Karpas-422 (cell line): ENCODE data around the gene FFAR2. TPM values are rescaled to one million over a fixed set of nuclear protein-coding genes. Genes with fewer than 3 reads are reported as not detected.
A peak's percentile ranks its signal among the peaks of the same experiment; 100 is the strongest.

ENCODE experiments used
- DNase-seq: peaks from one replicate; pipeline ENCODE4 v3.0.0-alpha.2; 2015
- H2AFZ ChIP-seq: fragments of 200-600 bp; sonication (generic); 2 replicates; pipeline ENCODE4 v1.6.1; 2014; ENCODE audit warnings: antibody characterized with exemption, low read length, mixed read lengths
- H3K27ac ChIP-seq: fragments of 200-600 bp; sonication (generic); 2 replicates; pipeline ENCODE4 v1.5.1; 2014; ENCODE audit warnings: mild to moderate bottlenecking, low read length, moderate library complexity
- H3K27me3 ChIP-seq: fragments of 200-600 bp; sonication (generic); 2 replicates; pipeline ENCODE4 v1.6.1; 2014; ENCODE audit warnings: low read length, mixed read lengths
- H3K36me3 ChIP-seq: fragments of 200-600 bp; sonication (generic); 2 replicates; pipeline ENCODE4 v1.6.1; 2014; ENCODE audit warnings: low read length, mixed read lengths; ENCODE audit not compliant: insufficient read depth
- H3K4me1 ChIP-seq: fragments of 200-600 bp; sonication (generic); 2 replicates; pipeline ENCODE4 v1.6.1; 2014; ENCODE audit warnings: mild to moderate bottlenecking, low read length, mixed read lengths
- H3K4me2 ChIP-seq: fragments of 200-600 bp; sonication (generic); 2 replicates; pipeline ENCODE4 v1.6.1; 2014; ENCODE audit warnings: low read length, low read depth, mild to moderate bottlenecking; ENCODE audit not compliant: poor library complexity, severe bottlenecking
- H3K4me3 ChIP-seq: fragments of 200-600 bp; sonication (generic); 2 replicates; pipeline ENCODE4 v1.5.1; 2014; ENCODE audit warnings: mild to moderate bottlenecking, antibody characterized with exemption, low read length, mixed read lengths
- H3K79me2 ChIP-seq: fragments of 200-600 bp; sonication (generic); 2 replicates; pipeline ENCODE4 v1.6.1; 2014; ENCODE audit warnings: mild to moderate bottlenecking, low read length, mixed read lengths
- H3K9ac ChIP-seq: fragments of 200-600 bp; sonication (generic); 2 replicates; pipeline ENCODE4 v1.6.0; 2014; ENCODE audit warnings: low read length
- H3K9me2 ChIP-seq: fragments of 200-600 bp; sonication (generic), shearing (Covaris generic); replicated peaks from 2 replicates; pipeline ENCODE4 v1.6.0; 2014; ENCODE audit warnings: mild to moderate bottlenecking, low read length, moderate library complexity; ENCODE audit not compliant: insufficient read depth
- H3K9me3 ChIP-seq: fragments of 300-700, 200-600 bp; sonication (generic); 2 replicates; pipeline ENCODE4 v1.6.1; 2014; ENCODE audit warnings: low read length, mixed read lengths
- H4K20me1 ChIP-seq: fragments of 200-600 bp; sonication (generic); 2 replicates; pipeline ENCODE4 v1.6.1; 2014; ENCODE audit warnings: mild to moderate bottlenecking, antibody characterized with exemption, low read length, low read depth; ENCODE audit not compliant: insufficient read depth
- total RNA-seq: library from RNA; depleted of rRNA; stranded (reverse); fragments of >200 nt; shearing (Covaris generic); gene quantifications from 2 replicates; pipeline ENCODE4 v1.2.3, GENCODE V29; 2014; ENCODE audit warnings: low replicate concordance

The FFAR2 gene
- total RNA-seq, 1 experiment from 2014 or later: not detected

DNA sequence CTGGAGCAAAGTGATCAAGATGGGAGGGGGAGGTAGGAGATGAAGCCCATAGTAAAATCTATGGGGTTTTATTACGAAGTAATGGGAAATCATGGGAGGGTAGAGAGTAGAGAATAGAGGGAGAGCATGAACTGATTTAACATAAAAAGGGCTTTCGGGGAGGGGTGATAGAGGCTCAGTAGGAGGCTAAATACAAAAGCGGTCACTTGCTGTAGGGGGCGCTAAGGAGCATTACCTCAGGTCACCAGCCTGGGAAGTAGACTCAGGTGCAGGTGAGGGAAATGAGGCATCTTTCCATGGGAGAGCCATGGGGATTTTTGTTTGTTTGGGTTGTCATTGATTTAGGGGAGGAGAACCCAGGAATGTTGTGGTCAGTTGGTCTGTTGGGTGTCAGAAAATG is 28.1 kb downstream of the FFAR2 start:
- no peak overlapping the region for H3K27ac ChIP-seq
- H3K9me3 ChIP-seq: no peaks in the 10 kb centered on the region
- H3K9ac ChIP-seq: no peak overlapping the region
- no peak overlapping the region for H3K4me3 ChIP-seq
- H3K4me1 ChIP-seq: no peaks in the 10 kb centered on the region
- no peak overlapping the region for H2AFZ ChIP-seq
- no peaks in the 10 kb centered on the region for H3K36me3 ChIP-seq
- no peaks in the 10 kb centered on the region for H3K27me3 ChIP-seq
- peak; percentile 78 for DNase-seq
- no peak overlapping the region for H3K4me2 ChIP-seq
- H4K20me1 ChIP-seq: no peaks in the 10 kb centered on the region
- no peaks in the 10 kb centered on the region for H3K9me2 ChIP-seq
- H3K79me2 ChIP-seq: no peaks in the 10 kb centered on the region

DNA sequence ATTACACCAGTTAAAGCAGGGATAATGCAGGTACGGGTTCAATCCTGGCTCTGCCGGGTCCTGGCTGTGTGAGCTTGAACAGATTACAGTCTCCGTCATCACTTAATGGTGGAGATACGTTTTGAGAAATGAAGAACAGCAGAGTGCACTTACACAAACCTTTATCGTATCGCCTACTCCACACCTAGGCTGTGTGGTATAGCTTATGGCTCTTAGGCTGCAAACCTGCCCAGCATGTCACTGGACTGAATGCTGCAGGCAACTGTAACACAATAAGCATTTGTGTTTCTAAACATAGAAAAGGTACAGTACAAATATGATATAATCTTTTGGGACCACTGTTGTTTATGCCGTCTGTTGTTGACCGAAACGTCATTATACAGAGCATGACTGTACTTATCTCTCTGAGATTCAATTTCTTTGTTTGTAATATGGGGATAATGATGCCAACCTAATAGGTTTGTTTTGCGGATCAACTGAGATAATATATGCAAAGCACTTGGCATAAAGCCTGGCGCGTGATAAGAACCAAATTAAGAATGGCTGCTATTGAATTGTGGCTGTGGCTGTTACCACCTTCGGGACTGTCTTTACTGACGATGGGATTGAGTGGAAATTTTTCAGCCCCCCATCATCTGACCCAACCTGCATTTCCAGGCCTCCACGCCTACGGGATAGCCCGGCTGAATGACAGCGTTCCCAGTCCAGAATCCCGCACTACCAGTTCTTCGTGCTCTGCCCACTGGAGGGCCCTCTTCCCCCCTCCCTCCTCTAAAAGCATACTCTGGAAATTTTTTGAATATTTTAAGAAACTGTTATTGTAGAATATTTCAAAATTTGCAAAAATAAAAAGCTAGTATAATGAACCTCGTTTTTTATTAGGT is 31.0 kb downstream of the FFAR2 start:
- no peaks in the 10 kb centered on the region for H3K27me3 ChIP-seq
- H3K4me3 ChIP-seq: no peak overlapping the region
- no peaks in the 10 kb centered on the region for H3K36me3 ChIP-seq
- no peaks in the 10 kb centered on the region for H3K9me2 ChIP-seq
- no peak overlapping the region for H3K27ac ChIP-seq
- H3K79me2 ChIP-seq: no peaks in the 10 kb centered on the region
- peaks cover 5% of the 10 kb centered on the region for H3K4me1 ChIP-seq
- no peak overlapping the region for H3K9ac ChIP-seq
- no peaks in the 10 kb centered on the region for H3K9me3 ChIP-seq
- no peak overlapping the region for H2AFZ ChIP-seq
- no peak overlapping the region for H3K4me2 ChIP-seq
- no peak for DNase-seq
- no peaks in the 10 kb centered on the region for H4K20me1 ChIP-seq

DNA sequence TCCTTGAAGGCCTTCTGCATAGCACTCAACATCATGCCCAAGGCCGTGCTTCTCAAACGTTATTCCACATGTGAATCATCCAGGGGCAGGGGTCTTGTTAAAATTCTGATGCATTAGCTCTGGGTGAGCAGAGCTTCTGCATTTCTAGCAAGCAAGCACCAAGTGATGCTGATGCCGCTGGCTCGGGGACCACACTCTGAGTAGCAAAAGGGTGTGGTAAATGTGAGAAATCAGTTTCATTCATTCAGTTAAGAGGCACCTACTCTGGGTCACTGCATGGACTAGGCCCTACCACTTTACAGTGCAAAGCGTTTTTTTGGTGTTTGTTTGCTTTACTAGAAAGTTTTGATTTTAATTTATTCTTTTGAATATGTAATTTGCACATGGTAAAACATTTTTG is 35.0 kb downstream of the FFAR2 start:
- Histone ChIP-seq H3K9me2 (no peaks in the 10 kb centered on the region), H2AFZ (no peak overlapping the region)
- no peak for DNase-seq

DNA sequence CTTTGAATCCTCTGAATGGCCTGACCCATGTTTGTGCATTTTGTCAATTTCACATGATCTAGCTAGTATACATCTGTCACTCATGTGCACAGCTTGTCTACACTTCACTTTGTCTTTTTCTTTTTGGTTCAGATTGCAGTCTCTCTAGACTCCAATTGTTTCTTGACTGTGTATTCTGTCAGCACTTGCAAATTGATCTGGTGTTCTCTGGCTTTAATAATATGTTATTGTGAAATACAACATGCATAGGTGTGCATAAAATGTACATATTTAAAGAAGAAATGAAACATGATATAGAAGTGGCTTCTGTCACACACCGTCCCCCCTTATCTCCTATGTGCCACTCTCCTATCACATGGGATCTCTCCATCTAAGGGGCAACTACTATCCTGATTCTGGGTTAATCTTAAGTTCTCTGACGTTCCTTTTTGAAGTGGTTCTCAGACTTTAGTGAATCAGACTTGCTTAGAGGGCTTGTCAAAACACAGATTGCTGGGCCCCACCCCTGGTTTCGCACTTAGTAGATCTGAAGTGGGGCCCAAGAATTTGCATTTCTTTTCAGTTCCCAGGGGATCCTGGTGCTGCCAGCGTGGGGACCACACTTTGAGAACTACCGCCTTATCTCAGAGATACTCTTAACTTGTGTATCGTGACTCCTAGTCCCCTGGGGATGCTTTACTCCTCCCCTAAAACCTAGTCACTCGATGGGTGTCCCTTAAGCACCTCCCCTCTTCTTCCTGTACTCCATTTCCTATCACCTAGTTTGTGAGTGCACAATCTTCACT is 36.4 kb downstream of the FFAR2 start:
- no peaks in the 10 kb centered on the region for H3K27me3 ChIP-seq
- H3K4me1 ChIP-seq: peaks cover 20% of the 10 kb centered on the region
- no peaks in the 10 kb centered on the region for H4K20me1 ChIP-seq
- peak overlapping the region; percentile 59 for H3K4me2 ChIP-seq
- no peaks in the 10 kb centered on the region for H3K9me3 ChIP-seq
- H3K9ac ChIP-seq: no peak overlapping the region
- H3K4me3 ChIP-seq: peak overlapping the region; percentile 2; the same call in 1 of the 2 replicates
- H3K79me2 ChIP-seq: no peaks in the 10 kb centered on the region
- H3K36me3 ChIP-seq: no peaks in the 10 kb centered on the region
- peak overlapping the region; percentile 73 for H2AFZ ChIP-seq
- H3K27ac ChIP-seq: peak overlapping the region; percentile 22
- H3K9me2 ChIP-seq: no peaks in the 10 kb centered on the region
- peak; percentile 94 for DNase-seq

More for the DNA sequence above, 35.0 kb downstream of the FFAR2 start:
- Histone ChIP-seq H3K27me3 (no peaks in the 10 kb centered on the region), H3K27ac (no peak overlapping the region), H3K4me1 (peaks cover 20% of the 10 kb centered on the region), H3K36me3 (no peaks in the 10 kb centered on the region), H3K9me3 (no peaks in the 10 kb centered on the region), H4K20me1 (no peaks in the 10 kb centered on the region), H3K4me3 (no peak overlapping the region), H3K4me2 (no peak overlapping the region), H3K79me2 (no peaks in the 10 kb centered on the region), H3K9ac (no peak overlapping the region)

DNA sequence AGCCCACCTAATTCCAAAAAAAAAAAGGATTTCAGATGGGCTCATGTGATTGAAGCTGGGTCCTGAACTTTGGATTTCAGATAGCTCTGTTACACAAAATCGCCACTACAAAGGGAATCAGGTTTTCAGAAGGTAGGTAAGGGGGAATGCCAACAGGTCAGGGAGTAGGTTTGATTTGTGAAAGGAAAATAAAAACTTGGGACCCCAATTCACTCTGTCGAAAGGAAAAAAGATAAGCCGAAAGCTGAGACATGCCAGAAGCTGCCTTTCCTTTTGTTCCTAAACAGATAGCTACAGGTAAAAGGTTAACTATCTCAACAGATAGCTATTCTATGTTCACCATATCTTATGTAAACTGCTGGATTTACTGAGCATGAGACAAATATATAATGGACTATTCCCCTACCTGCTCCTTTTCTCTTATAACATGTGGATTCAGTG is 38.2 kb downstream of the FFAR2 start:
- Histone ChIP-seq H2AFZ (no peak overlapping the region), H3K36me3 (no peaks in the 10 kb centered on the region), H3K9me3 (no peaks in the 10 kb centered on the region), H3K9me2 (no peaks in the 10 kb centered on the region), H3K4me1 (peaks cover 20% of the 10 kb centered on the region), H3K27me3 (no peaks in the 10 kb centered on the region), H4K20me1 (no peaks in the 10 kb centered on the region), H3K4me3 (no peak overlapping the region), H3K27ac (no peak overlapping the region), H3K9ac (no peak overlapping the region), H3K79me2 (no peaks in the 10 kb centered on the region), H3K4me2 (no peak overlapping the region)
- no peak for DNase-seq

DNA sequence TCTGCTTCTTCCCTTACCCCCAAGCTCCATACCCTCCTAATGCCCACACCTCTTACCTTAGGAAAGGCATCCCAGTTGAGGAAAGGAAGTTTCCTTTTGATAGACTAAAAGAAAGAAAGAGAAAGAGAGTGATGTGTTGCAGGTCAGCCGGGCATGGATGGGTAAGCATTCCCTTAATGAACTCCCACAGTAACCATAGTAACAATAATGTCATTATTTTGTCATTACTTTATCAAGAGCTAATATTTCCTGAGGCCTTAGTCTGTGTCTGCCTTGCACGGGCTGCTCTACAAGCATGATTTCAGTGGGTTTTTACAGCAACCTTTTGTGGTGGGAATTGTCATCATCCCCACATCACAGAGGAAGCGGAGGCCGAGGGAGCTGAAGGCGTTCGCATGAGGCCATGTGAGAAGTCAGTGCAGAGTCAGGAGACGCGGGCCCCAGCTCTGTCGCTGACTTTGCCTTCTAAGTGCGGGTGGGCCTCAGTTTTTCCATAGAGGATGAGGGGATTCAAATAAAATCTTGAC is 39.7 kb downstream of the FFAR2 start:
- Histone ChIP-seq H3K4me1 (peaks cover 20% of the 10 kb centered on the region), H3K27me3 (no peaks in the 10 kb centered on the region), H3K4me3 (no peak overlapping the region), H3K9ac (no peak overlapping the region), H3K79me2 (no peaks in the 10 kb centered on the region), H3K4me2 (no peak overlapping the region), H3K36me3 (no peaks in the 10 kb centered on the region), H3K9me3 (no peaks in the 10 kb centered on the region), H3K9me2 (no peaks in the 10 kb centered on the region), H2AFZ (no peak overlapping the region), H4K20me1 (no peaks in the 10 kb centered on the region), H3K27ac (no peak overlapping the region)
- no peak for DNase-seq

DNA sequence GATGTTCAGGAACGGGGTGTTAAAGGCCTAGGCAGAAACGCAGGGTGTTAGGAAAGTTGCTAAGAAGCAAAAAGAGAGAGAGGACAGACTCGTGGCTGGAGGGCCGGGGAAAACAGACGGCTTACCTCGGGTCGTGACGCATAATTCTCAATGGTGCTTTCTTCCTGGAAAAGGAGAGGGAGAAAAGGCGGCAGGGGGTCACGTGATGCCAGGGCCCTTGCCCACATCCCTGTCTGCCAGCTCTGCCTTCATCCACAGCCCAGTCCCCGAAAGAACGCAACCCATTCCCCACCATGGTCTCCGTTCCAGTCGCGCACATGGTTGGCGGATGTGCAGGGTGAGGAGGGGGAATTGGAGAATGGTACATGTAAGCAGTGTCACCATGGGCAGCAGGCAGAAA is 40.6 kb downstream of the FFAR2 start:
- Histone ChIP-seq H3K79me2 (no peaks in the 10 kb centered on the region), H3K36me3 (no peaks in the 10 kb centered on the region), H3K9me3 (no peaks in the 10 kb centered on the region), H3K27ac (no peak overlapping the region), H3K4me1 (peaks cover 19% of the 10 kb centered on the region), H3K4me3 (no peak overlapping the region), H2AFZ (no peak overlapping the region), H3K27me3 (no peaks in the 10 kb centered on the region), H3K9me2 (no peaks in the 10 kb centered on the region), H3K4me2 (no peak overlapping the region), H4K20me1 (no peaks in the 10 kb centered on the region), H3K9ac (no peak overlapping the region)
- no peak for DNase-seq

DNA sequence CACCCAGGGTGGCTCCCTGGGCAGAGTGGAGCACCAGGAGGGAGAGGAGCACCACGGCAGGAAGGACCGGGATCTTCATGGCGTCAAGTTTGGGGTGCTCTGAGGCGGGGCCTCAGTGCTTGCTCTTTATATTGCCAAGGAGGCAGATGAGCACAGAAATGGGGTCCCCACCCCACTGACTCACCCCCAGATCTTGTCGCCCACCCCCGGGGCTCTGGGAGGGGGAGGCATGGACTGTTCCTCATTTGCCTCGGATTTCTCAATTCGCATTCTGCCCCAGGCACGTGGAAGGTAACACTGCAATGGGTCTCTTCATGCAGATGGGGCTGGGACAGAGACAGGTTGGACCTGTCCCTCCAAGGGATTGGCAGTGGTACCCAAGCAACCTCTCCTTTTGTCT is 42.3 kb downstream of the FFAR2 start, which contains the start of gene KRTDAP:
KRTDAP (minus strand) TSS at position 101 of the 400 bp plus-strand sequence; CDS start at position 79, 22 bp downstream.
- no peaks in the 10 kb centered on the region for H3K79me2 ChIP-seq
- no peak within 1 kb of the TSS for H2AFZ ChIP-seq
- no peaks in the 10 kb centered on the region for H3K27me3 ChIP-seq
- H3K4me2 ChIP-seq: no peak within 1 kb of the TSS
- no peak within 1 kb of the TSS for H3K27ac ChIP-seq
- no peaks in the 10 kb centered on the region for H3K9me3 ChIP-seq
- no peak for DNase-seq
- peaks cover 13% of the 10 kb centered on the region for H3K4me1 ChIP-seq
- H4K20me1 ChIP-seq: no peaks in the 10 kb centered on the region
- no peak within 1 kb of the TSS for H3K4me3 ChIP-seq
- H3K36me3 ChIP-seq: no peaks in the 10 kb centered on the region
- no peaks in the 10 kb centered on the region for H3K9me2 ChIP-seq
- no peak within 1 kb of the TSS for H3K9ac ChIP-seq
